Cardiac fibroblast (primary cell): ENCODE results near the gene ITM2B.

Experiments
- DNase-seq, 2 donors: peaks; one replicate each; pipeline versions ENCODE4 v3.0.0 to v3.0.0-alpha.2; 2010; ENCODE audit warnings: low read depth in 2 of 2
- H3K4me3 ChIP-seq, 2 donors: replicated peaks in 1 of 2; 1 replicate in 1 of 2; 2 replicates in 1 of 2; pipeline ENCODE4 v1.5.1; 2011; ENCODE audit warnings: low read depth in 2 of 2, low read length in 2 of 2, mild to moderate bottlenecking in 2 of 2, moderate library complexity in 1 of 2
- TF ChIP-seq, protein P1 (sequence below): IDR thresholded peaks from one replicate; pipeline ENCODE4 v1.5.1; 2011; ENCODE audit warnings: low read depth, mild to moderate bottlenecking, low read length, inconsistent platforms

Gene ITM2B

GRCh38 chr13:48222358-48223301, 10.4 kb upstream of the ITM2B start:
- peak overlapping the region in 1 of 2 donors; percentile 49 for H3K4me3 ChIP-seq
- DNase-seq: peak; percentile 66 to 85
- TF ChIP-seq, protein P1, sequence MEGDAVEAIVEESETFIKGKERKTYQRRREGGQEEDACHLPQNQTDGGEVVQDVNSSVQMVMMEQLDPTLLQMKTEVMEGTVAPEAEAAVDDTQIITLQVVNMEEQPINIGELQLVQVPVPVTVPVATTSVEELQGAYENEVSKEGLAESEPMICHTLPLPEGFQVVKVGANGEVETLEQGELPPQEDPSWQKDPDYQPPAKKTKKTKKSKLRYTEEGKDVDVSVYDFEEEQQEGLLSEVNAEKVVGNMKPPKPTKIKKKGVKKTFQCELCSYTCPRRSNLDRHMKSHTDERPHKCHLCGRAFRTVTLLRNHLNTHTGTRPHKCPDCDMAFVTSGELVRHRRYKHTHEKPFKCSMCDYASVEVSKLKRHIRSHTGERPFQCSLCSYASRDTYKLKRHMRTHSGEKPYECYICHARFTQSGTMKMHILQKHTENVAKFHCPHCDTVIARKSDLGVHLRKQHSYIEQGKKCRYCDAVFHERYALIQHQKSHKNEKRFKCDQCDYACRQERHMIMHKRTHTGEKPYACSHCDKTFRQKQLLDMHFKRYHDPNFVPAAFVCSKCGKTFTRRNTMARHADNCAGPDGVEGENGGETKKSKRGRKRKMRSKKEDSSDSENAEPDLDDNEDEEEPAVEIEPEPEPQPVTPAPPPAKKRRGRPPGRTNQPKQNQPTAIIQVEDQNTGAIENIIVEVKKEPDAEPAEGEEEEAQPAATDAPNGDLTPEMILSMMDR: no peak

DNA sequence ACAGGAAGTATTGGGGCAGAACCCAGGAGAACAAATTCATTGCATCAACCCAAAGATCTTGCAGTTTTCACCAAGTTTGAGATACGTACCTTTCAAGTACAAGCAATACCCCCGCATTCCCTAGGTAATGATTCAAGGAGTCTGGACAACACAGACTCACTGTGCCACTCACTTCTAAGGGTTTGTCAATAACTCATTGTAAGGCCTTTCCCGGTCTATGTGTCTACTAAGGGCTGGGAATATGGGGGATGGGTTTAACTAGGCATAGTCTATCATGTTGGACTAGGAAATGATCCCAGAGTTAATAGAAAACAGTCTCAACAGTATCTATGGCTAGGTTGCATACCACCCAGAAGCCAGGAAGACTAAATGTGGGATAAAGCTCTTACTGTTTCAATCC, 8.3 kb upstream of the ITM2B start:
- TF ChIP-seq, protein P1: no peak
- no peak overlapping the region for H3K4me3 ChIP-seq
- no peak for DNase-seq

DNA sequence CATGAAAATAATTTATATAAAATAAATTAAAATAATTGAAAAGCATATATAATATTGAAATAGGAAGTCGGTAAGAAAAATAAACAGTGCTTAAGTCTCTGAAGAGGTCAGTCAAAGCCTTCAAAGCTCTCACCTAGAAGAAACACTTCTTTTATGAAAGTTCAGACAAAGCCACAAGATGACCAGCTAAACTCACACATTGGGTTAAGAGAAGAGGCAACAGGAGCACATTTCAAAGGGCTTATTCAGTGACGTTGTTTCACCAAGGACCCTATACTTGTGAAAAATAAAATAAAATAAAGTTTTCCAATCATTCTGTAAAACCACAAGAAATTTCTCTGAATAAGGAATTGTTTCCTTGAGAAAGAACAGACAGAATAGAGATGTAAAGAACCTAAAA, 2.5 kb upstream of the ITM2B start:
- no peak for DNase-seq
- TF ChIP-seq, protein P1: no peak
- H3K4me3 ChIP-seq: no peak overlapping the region

DNA sequence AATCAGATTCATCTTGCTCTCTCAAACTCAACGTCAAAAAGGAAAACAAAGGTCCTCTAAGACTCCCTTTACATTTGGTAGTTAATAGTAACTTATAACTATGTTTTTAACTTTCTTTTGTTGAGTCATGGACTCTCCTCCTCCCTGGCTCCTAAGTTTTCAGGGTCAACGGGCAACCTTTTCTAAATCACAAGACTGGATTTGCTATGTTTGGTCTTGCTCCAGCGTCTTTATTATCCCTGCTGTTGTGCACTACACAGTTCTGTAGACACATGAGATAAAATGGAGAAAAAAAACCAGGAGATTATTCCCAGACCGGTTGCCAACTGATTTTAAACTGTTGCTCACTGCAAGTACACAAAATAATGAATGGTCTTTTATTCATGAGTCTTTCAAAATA, 1.9 kb upstream of the ITM2B start:
- peak; percentile 42 to 91 for DNase-seq
- TF ChIP-seq, protein P1: no peak
- H3K4me3 ChIP-seq: no peak overlapping the region

DNA sequence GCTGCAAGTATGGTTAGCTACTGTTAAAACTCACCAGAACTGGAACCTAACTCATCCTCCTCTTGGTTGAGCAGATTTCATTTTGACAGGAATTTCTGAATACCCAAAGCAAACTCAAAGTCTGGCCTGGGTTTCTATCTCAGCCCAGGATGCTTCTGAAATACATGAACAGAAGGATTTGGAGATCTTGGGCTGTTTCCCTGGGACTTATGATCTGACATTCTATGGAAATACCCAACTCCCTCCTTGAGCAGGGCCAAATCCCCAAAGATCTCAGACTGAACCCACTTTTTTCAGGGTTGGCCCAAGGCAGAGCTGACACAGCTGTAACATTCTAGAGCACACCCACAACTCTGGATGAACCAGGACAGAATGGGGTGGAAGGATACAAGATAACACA, 1.1 kb upstream of the ITM2B start:
- H3K4me3 ChIP-seq: no peak overlapping the region
- TF ChIP-seq, protein P1: no peak
- DNase-seq: no peak

DNA sequence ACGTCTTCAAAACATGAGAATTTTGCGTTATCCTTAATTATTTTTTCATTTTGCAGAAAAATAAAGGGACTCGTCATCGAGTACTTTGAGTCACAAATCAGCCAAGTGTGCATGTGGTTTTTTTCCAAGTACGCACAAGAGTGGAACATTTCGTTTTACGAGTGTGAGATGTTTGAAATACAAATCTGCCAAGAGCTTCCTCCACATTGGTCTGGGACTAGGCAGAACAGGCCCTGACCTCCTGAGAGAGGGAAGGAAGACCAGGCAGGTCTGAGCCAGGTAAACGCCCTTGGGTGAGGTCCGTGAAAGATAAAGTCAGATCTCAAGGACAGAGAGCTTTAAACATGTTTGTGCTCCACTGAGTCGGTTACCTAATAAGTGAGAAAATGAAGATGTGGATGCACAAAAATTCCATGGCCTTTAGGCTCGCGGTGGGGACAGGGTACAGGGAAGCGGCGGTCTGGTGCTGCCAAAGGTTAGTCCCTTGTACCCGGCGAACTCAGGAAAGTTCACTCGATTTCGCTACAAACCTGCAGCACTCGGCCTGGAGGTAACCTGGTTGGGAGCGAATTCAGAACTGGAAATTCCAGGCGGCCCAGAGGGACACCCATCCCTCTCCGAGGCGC, 473 bp upstream of the ITM2B start:
- DNase-seq: peak in 1 of 2 donors; percentile 22

More for the DNA sequence above, 473 bp upstream of the ITM2B start:
- TF ChIP-seq, protein P1: no peak
- peak overlapping the region; percentile 92 to 97 for H3K4me3 ChIP-seq
